GM13976 (cell line): ENCODE measurements around the gene CST7.
A peak's percentile ranks its signal among the peaks of the same experiment; 100 is the strongest.

Experiments
- DNase-seq: peaks from one replicate; pipeline ENCODE4 v3.0.0; 2012; ENCODE audit warnings: low spot score
- in situ Hi-C: fragments of 300-500 bp; cut with MboI; formaldehyde crosslinking; loops from one replicate; pipeline ENCODE4 v1.12.0; 2022; ENCODE audit warnings: low sequenced_read_pairs, mixed read lengths, inconsistent platforms; ENCODE audit not compliant: unreplicated experiment
- TF ChIP-seq, protein P1 (sequence below): IDR thresholded peaks from 2 replicates; pipeline ENCODE4 v1.5.1; 2012; ENCODE audit warnings: borderline replicate concordance, mild to moderate bottlenecking; ENCODE audit not compliant: insufficient read depth; ENCODE audit errors: extremely low read depth, missing control alignments, control extremely low read depth

Gene CST7

GRCh38 chr20:24992487-24993205 is 43.6 kb downstream of the CST7 start, which contains the start of gene APMAP:
Gene APMAP, minus strand, starts transcription at chr20:24992751. Its CDS starts 63 bp downstream, at chr20:24992688.
- TF ChIP-seq, protein P1, sequence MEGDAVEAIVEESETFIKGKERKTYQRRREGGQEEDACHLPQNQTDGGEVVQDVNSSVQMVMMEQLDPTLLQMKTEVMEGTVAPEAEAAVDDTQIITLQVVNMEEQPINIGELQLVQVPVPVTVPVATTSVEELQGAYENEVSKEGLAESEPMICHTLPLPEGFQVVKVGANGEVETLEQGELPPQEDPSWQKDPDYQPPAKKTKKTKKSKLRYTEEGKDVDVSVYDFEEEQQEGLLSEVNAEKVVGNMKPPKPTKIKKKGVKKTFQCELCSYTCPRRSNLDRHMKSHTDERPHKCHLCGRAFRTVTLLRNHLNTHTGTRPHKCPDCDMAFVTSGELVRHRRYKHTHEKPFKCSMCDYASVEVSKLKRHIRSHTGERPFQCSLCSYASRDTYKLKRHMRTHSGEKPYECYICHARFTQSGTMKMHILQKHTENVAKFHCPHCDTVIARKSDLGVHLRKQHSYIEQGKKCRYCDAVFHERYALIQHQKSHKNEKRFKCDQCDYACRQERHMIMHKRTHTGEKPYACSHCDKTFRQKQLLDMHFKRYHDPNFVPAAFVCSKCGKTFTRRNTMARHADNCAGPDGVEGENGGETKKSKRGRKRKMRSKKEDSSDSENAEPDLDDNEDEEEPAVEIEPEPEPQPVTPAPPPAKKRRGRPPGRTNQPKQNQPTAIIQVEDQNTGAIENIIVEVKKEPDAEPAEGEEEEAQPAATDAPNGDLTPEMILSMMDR, result no peak
- in situ Hi-C loops, result loop anchor here (10.0 kb wide), 2 partner anchors 182 to 412 kb away; partner anchors contain the start of gene GINS1
- peak; percentile 98 for DNase-seq

DNA sequence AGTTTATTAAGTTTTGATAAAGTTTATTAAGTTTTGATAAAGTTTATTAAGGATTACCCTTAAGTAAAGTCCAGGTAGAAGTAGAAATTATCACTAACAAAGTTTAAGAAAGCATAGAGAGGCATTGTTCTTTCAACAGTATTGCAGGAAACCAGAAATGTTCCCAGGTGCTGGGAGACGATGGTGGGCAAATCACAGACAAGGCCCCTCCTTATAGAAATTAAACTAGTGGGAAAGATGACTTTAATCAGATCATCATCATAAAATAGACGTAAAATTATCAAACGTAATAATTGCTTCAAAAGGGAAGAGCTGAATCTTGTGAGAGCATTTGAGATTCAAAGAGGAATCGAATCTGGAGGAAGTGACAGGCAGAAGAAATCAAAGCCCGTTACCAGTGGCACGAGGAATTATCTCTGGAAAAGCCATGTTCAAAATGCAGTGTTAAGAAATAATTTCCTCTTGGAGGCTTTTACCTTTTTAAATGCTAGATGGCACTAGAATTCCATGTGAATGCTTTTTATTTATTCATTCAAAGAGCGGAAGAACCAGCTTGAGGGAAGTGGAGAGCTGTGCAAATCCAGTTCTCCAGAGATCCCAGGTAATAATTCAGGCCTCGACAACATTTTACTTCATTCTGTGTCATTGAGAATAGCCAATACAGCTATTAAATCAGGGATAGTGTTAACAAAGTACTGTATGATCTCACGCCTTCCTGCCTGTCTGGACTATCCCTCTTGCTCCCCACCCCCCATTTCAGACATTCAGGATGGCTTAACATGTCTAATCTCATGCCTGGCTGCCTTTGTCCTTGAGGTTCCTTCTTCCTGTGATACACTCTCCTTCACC is 44.5 kb downstream of the CST7 start:
- no peak for DNase-seq
- in situ Hi-C loops, result loop anchor here (10.0 kb wide), 2 partner anchors 181 to 411 kb away; partner anchors contain the start of gene GINS1
- TF ChIP-seq, protein P1, result no peak

DNA sequence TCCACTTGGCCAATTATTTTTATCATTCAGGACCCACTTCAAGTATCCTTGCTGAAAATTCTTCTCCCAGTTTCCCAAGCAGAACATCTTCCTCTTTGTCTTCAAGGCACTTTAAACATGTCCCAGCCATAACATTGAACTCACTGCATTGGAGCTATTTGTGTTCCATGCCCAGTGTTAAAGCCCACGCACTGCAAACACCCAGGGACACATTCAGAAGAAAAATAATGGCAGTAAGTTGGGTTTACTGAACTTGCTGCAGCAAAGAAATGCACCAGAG is 45.1 kb downstream of the CST7 start:
- TF ChIP-seq, protein P1, result no peak
- in situ Hi-C loops, result loop anchor here (10.0 kb wide), 2 partner anchors 181 to 411 kb away; partner anchors contain the start of gene GINS1
- no peak for DNase-seq

DNA sequence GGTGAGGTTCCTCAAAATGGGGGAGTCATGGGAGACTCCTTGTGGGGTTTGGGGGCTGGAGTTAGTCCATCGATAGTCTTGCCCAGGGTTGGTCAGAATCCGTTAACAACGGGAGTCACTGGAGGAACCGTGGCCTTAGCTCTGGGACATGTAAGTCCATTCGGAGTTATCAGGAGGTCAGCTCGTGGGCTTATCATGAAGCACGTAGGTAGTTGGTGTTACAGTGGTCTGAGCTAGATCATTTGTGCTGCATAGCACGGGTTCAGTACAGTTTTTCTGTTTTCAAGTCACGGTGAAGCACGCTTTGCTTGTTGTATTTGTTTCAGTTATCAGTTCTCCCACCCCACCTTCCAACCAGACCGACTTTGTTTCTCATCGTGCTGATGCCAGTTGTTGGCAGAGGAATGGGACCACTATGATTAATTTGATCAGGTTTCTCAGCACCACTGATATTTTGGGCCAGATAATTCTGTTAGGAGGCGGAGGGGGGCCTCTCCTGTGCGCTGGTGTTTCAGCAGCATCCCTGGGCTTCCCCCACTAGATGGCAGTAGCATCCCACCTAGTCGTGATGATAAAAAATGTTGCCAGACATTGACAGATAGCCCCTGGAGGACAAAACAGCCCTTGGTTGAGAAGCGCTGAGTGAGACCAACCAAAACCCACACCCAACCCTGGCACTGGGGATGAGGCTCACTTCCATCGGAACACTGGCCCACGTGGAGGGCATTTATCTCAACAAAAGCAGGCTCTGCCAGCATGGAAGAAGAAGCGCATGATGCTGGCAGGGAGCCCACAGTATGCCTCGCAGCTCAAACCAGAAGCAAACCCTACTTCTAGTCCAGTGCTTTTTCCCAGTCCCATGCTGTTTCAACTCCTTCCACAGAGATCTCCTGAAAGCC is 45.6 kb downstream of the CST7 start:
- DNase-seq, result peak; percentile 80
- TF ChIP-seq, protein P1, result peak; percentile 91
- in situ Hi-C loops, result loop anchor here (5.0 to 10.0 kb wide), 3 partner anchors 68 to 410 kb away; partner anchors contain the start of gene GINS1

DNA sequence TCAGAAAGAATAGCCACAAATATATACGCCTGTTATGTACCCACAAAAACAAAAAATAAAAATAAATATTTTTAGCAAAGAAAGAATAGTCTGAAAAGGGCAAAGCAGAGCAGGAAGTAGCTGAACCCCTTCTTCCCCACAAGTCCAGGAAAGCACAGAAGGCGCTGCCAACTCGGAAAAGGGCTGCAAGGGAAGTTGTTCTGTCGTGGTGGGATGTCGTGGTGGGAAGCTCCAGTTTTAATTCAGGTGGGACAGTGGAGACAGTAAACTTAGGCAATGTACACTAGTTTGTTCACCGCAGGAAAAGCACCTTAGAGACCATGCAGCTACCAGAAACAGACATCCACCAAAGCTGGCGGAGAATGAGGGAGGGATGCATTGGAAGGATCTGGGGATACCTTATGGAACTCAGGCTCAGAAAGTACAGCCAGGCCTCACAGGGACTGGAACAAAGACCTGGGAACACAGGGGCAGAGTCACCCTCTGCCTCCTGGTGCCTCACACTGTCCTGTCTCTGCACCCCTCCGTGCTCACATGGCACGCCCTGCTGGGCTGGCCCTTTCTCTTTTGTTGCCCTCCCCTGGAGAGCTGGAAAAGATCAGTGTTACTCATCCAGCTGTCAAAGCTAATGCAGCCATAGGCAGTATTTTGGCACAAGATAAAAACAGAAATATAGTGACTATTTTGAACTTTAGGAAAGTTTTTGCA is 46.8 kb downstream of the CST7 start:
- in situ Hi-C loops, result loop anchor here (5.0 to 10.0 kb wide), 3 partner anchors 66 to 409 kb away; partner anchors contain the start of gene GINS1
- TF ChIP-seq, protein P1, result no peak
- DNase-seq, result no peak
